Posterior cingulate gyrus (tissue), 11 donors: ENCODE measurements around the gene TNS4.
A peak's percentile ranks its signal among the peaks of the same experiment; 100 is the strongest.
"Not testable (repeated sequence)": the region's sequence is repeated elsewhere in the genome, so short reads cannot be mapped to it uniquely, and the experiment has no call there.

Experiments
- DNase-seq, 10 donors: peaks; one replicate each; pipeline versions ENCODE4 v3.0.0 to v3.0.0-alpha.2; 2020 to 2021; ENCODE audit warnings: mixed read lengths in 3 of 10
- intact Hi-C: fragments of 100-400 bp; cut with DNase I; formaldehyde crosslinking; loops from one replicate; pipeline ENCODE4 v1.15.1; 2023

Gene TNS4, protein sequence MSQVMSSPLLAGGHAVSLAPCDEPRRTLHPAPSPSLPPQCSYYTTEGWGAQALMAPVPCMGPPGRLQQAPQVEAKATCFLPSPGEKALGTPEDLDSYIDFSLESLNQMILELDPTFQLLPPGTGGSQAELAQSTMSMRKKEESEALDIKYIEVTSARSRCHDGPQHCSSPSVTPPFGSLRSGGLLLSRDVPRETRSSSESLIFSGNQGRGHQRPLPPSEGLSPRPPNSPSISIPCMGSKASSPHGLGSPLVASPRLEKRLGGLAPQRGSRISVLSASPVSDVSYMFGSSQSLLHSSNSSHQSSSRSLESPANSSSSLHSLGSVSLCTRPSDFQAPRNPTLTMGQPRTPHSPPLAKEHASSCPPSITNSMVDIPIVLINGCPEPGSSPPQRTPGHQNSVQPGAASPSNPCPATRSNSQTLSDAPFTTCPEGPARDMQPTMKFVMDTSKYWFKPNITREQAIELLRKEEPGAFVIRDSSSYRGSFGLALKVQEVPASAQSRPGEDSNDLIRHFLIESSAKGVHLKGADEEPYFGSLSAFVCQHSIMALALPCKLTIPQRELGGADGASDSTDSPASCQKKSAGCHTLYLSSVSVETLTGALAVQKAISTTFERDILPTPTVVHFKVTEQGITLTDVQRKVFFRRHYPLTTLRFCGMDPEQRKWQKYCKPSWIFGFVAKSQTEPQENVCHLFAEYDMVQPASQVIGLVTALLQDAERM

DNA sequence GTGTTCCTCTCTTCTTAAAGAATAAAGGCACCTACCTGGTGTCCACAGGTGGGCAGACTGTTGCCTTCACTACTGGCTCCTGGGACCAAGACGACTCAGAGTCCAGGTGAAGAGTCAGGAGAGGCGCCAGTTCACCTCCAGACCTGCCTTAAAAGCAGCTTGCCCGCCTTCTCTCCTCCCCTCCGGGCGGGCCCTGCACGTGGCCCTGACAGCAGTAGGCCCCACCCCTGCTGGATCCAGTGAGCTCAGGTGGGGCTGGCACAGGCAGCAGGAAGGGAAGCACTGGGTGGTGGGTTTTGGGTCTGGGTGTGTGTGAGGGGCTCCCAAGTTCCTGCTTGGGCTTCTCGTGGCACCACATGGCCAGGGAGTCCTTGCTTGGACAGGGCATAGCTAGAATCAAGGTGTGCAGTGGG lies at the start of gene TNS4:
TSS of gene TNS4 (minus strand) at position 125 of the 413 bp plus-strand sequence. CDS start 5,198 bp downstream, outside the sequence.
- DNase-seq = no peak
- intact Hi-C loops = no loop called here

DNA sequence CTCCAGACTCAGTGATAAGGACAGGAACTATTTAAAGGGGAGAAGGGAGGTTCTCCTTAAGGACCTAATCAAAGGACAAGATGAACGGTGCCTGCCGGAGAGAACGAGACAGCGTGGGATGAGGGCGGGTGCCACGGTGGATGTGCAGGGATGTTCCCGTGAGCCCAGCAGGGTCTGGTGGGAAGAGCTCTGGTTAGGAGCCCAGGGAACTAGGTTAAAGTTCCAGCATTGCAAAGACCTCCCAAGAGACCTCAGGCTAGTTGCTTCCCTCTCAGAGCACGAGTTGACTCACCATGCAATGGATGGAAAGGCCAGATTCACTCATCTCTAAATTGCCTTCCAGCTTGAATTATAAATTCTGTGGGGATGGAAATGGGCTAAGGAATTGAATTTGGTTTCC lies 49.2 kb upstream of the TNS4 start:
- DNase-seq = peak in 1 of 10 donors; percentile 44
- intact Hi-C loops = loop anchor here (10.0 kb wide), 1 partner anchor 246 kb away; the partner anchor contains the start of gene RARA

DNA sequence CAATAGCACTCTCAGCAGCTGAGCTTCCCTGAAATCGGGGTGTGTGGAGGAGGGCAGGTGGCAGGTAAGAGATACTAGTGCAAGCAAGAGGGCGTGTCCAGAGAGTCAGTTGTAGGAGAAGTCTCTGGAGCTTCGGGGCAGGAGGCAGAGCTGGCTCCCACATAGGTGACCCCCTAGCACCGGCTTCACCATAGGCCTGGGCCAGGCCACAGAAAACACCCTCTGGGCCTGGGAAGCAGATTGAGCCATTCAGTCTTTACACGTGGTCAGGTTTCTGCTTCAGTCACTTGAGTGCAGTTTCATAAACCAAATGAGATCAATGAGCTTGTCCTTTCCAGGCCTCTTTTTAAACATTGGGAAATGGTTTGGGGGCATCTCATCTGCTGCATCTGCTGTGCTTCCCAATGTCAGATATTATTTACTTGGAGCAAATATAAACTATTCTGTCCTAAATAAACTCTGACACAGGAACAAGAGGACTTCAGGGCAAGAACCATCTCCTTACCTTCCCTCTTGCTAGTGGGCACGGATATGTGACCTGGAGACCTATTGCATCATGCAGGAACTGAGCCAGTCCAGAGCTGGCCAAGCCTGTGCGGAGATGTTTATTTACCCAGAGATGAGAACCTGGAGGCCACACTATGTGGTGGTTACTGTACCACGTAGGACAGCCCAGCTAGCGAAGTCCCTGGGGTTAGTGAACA lies 47.7 kb upstream of the TNS4 start:
- DNase-seq = no peak
- intact Hi-C loops = no loop called here

DNA sequence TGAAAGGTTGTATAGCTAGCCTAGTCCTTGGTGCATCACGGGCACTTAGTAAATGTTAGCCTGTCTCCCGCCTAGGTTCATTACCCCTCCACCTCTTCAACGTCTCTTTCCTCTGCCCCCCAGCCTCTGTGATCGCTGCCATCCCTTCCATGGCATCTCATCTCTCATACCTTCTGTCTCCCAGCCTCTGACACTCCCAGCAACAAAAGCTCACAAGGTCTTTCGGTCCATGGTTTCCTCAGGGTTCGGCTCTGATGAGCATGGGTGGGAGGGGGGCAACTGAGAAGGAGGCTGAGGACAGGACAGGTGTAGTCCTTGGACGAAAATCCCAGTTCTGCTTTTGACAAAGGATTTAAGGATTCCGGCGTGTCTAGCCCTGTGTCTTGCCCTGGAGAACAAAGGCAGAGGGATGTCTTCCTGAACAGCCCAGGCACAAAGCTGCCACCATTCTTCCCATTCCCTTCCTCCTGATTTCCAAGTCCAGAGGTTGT lies 47.1 kb upstream of the TNS4 start:
- DNase-seq = no peak
- intact Hi-C loops = no loop called here

DNA sequence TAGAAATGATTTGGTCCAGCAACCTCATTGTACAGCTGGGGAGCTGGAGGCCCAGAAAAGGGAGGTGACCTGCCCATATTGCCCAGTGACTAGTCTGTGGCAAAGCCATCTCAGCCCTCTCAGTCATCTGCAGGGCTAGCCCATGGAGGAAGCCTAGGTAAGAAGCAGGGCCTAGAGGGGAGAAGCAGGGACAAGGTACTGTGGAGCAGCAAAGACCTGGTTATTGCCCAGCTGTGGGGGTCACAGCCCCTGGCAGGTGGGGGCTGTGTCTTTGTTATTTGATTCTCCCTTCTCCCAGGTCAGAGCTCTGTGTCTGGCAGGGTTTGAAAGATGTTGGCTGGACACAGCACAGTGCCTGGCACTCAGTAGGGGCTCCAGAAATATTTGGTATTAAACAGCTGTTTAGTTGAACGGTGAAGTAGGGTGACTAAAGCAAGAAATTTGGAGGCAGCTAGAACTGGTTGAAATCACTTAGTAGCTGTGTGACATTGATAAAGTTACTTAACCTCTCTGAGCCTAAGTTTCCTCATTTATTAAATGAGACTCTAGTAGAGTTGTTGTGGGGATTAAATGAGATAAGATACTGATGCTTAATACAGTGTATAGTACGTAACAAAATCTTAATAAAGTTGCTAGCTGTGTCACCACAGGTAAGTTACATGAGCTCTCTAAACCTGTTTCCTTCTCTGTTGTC lies 46.5 kb upstream of the TNS4 start:
- intact Hi-C loops = no loop called here
- no peak for DNase-seq

DNA sequence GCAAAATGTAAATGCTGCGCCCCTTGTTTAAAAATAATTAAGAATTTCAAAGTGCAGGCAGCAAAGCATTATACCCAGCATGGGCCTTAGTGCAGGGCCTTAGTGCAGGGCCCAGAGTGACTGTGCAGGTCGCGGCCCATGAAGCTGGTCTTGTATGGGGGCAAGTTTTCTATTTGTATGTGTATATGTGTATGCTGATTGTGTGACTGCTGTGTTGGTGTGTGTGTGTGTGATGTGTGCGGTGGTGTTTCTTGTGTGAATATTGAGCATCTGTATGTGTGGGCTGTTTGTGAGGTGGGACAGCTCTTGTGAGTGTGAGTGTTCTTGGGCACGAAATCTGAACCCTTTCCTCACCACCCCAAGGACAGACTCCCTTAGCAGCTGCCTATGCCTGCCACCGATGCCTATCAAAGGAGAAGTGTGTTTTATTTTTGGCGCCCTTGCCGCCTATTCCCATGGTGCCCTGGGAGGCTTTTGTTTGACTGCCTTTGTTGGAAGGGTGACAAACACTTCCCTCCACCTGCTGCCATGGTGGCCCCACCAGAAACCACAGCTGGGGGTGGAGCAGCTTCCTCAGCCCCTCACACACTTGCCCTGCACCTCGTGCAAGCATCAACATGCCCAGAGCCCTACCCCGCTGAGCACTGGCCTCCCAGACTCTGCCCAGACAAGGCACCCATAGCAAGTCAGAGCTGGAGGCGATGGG lies 45.8 kb upstream of the TNS4 start:
- intact Hi-C loops = no loop called here

DNA sequence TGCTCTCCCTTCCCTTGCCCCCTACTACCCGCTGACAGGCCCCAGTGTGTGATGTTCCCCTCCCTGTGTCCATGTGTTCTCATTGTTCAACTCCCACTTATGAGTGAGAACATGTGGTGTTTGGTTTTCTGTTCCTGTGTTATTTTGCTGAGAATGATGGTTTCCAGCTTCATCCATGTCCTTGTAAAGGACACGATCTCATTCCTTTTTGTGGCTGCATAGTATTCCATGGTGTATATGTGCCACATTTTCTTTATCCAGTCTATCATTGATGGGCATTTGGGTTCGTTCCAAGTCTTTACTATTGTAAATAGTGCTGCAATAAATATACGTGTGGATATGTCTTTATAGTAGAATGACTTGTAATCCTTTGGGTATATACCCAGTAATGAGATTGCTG lies 45.1 kb upstream of the TNS4 start:
- intact Hi-C loops, DNase-seq: not testable (repeated sequence)

More for the DNA sequence above, 45.8 kb upstream of the TNS4 start:
- no peak for DNase-seq

DNA sequence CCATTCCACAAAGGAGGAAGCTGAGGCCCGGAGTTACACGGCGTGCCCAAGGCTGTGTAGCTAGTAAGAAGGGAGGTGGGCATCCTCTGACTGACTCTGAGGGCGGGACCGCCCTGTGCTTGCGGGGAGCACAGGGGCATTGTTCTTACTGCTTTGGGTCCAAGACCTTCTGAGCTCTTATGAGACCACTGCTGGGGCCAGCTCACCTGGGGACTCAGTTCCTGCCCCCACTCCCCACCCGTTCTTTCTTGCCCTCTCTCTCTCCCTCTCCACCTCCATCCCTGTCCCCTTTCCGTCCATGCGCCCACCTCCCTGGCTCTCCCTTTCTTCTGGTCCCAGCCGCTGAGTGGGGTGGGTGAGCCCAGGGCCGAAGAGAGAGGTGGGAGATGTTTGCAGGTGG lies 44.2 kb upstream of the TNS4 start:
- peak in 2 of 10 donors; percentile 3 to 26 for DNase-seq
- intact Hi-C loops = no loop called here

DNA sequence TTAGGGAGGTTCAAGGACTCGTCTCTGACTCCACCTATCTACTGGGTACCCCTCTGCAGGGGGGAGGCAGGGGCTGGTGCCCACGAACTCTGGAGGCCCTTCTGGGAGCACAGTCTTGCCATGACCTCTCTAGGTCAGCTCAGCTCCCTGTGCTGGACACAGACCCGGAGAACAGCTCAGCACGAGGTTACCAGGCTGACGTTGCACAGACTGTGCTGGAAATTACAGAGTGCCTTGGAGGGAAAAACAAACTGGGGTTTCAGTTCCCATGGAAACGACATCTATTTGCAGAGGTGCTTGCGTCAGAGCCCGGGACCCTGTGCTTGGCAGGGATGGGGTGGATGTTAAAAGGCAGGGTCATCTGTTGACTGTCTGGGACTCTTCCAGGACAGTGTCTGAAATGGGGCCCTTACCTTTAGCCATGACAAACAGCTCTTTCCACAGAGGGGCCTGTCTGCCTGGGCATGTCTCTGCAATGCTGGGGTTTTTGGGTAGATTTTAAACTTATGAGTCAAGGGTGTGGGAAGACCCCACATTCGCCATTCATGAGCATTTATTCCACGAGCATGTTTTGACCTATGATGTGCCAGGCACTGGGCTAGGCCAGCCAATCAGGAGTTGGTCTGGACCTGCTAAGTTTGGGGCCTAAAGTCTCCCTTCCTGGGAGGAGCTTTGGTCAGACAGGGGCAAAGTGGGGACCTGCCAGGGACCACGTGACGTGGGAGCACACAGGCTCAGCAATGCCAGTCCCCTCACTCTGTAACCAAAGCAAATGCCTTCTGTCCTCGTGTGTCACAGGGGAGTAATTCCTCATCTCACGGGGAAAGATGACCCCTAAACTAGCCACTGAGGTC lies 41.4 kb upstream of the TNS4 start:
- peak in 3 of 10 donors; percentile 15 to 89 (median 40) for DNase-seq
- intact Hi-C loops = no loop called here

DNA sequence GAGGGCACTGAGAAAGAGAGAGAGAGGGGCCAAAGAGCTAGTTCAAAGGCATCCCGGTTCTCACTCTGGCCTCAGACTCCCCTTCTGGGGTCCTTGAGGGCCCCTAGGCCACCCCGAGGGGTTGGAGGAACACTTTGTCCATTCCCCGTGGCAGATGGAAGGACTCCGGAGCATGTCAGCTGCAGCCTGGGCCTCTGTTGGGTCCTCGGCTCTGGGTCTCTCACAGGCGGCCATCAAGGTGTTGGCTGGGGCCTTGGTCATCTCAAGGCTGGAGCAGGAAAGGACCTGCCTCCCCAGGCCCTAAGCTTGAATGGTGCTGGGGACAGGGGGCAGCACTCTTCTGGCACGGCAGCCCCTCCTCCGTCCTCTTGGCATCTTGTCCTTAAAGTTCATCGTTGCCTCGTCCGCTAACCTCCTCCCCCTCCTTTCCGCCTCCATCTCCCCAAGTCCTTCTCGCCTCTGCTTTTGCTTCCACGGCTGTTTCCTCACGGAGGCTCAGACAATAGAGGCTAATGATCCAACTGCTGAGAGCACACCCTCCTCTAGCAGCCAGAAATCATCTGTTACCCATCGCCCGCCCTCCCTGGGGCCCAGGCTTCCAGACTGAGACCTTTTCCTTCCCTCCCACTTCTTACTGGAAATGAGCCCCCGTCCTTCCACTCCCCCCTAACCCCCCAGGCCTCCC lies 40.6 kb upstream of the TNS4 start:
- intact Hi-C loops = no loop called here
- no peak for DNase-seq

DNA sequence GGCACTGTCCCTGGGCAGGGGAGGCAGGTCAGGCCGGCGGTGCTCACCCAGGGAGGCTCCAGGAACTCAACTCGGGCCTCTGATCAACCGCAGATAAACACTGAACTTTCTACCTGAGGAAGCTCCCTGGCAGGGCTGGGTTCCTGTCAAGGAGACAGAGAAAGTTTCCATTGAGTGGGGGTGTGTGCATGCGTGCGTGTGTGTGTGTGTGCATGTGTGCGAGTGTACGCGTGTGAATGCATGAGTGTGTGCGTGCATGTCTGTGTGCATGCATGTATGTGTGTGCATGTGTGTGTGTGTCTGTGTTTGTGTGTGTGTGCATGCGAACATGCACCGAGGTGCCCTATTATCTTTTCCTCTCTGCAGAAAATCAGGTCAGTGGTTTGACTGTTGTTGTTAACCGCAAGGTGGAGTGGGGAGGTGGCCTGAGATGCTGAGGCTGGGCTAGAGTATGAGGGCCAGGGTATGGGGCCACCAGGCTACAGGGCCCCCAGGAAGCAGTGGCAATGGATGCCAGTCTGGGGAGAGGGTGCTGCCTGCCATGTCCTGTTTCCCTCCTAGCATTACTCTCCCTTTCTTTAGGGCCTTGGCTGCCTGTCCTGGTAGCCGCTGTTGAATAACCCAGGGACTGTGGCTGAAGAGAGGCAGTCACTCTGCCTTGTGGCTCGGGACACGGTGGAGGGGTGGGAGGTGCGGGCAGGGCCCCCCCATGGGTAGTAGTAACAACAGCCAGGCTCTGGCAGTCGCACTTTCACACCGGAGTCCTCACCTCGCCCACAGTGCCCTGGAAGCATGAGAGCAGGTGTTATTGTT lies 39.8 kb upstream of the TNS4 start:
- intact Hi-C loops = no loop called here

DNA sequence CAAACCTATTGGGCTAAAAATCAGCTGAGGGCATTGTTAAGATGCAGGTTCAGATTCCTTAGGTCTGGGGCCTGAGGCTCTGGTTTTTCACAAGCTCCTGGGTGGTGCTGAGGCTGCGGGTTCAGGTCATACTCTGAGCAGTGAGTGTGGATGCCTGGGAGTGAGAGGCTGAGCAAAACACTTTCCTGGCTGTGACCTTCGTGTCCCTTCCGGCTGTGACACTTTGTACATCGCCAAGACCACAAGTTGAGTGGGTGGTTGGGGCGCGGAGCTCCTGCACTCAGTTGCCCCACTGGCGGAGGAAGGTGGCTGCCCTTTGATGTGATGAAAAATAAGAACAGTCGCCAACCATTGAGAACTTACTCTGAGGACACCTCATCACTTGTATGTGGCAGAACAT lies 39.0 kb upstream of the TNS4 start:
- peak in 1 of 10 donors; percentile 43 for DNase-seq
- intact Hi-C loops = no loop called here

More for the DNA sequence above, 39.8 kb upstream of the TNS4 start:
- DNase-seq = peak in 1 of 10 donors; percentile 64

DNA sequence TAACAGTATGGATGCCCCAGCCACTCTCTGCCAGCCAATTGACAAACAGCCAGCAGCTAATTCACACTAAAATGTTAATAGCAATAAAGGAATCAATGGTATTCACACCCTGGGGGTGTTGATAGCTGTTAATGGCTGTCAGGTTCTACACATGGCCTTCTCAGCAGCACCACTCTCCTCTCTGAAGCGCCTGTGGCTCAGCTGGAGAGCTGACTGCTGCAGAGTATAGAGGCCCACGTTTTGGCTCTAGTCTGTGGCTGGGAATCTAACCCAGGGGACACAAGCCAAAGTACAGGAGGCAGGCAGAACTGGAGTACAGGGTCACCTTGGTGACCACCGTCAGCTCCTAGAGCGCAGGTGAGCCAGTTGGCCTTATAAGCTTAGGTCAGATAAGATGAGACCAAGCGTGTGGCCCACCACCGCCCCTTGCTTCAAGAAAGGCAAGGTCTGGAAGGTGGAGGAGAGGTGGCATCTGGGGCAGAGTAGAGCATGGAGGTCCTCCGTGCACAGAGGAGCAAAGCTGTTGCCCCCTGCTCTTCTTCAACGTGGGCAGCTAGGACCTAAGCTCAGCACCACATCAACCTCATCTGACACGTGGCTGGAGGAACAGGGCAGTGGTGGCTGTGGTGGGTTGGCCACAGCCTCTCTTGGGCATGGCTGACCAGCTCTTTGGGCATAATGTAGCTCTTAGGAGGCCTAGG lies 38.4 kb upstream of the TNS4 start:
- DNase-seq = peak in 1 of 10 donors; percentile 66
- intact Hi-C loops = no loop called here

DNA sequence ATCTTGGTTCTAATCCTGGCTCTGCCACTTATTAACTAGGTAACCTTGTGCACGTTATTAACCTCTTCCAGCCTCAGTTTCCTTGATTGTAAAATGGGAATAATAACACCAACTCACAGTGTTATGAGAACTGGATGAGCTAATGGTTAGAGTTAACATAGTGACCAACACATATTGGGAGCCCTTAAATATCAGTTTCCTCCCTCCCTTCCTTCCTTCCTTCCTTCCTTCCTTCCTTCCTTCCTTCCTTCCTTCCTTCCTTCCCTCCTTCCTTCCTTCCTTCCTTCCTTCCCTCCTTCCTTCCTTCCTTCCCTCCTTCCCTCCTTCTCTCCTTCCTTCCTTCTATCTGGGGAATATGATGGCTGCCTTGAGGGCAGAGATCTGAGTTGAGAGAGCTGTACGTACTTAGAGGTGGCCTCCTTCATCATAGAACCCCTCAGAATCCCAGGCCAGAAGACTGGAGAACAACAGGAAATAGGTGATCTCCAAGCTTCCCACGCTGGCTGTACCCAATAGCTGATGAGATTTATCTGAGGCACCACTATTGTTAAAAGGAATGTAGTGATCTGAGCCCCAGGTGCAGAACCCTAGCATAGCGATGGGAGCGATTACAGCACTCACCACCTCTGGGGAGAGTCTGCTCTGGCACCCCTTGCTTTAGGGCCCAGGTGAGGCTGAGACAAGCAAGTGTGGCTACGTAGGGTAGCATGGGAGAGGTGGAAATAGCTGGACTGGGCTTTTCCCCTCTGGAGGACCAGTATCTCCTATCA lies 37.7 kb upstream of the TNS4 start:
- intact Hi-C loops = no loop called here
- no peak for DNase-seq

DNA sequence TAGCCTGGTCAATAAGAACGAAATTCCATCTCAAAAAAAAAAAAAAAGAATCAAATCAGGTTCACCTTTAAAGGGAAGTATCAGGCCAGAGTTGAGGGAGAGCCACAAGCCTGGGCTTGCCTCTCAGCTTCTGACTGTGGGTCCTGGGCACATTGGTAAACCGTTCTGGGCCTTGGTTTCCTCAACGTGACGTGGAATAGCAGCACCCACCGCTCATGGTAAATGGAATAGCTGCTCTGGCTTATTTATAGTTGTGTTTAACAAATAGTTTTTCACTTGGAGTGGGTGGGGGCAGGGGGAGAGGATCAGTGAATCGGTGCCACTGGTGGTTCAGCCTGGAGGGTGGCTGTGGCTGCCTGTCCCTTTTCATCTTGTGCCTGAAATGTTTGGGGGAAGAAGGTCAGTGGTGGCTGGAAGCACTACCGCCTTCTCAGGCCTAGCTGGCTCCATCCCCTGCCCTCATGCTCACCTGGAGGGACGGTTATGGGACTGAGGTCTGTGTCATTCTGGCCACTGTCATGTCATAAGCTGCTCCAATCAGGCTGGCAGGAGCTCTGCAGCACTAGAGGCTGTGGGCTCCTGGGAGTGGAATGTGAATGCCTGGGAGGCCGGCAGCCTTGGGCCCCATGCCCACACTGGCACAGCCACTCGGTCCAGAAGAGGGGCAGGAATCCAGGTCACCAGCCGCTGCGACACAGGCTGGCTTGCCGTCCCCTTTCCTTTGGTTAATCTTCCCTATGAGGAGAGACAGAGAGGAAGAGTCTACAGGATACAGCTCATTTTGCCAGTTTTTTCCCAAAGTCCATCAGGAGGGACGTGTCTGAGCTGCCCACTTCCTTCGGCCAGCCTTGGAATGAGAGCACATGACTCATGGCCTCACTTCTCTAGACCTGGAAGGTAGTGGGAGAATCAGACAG lies 36.9 kb upstream of the TNS4 start:
- DNase-seq = peak in 5 of 10 donors; percentile 37 to 91 (median 51)
- intact Hi-C loops = no loop called here
